HG02588 (cell line): ENCODE data around the gene ARL4C.

Experiments used
- ATAC-seq: cut with Tn5 transposase; IDR thresholded peaks from one replicate; pipeline ENCODE4 v1.9.1; 2021; ENCODE audit warnings: mild to moderate bottlenecking, moderate library complexity; ENCODE audit not compliant: unreplicated experiment

ARL4C gene

DNA sequence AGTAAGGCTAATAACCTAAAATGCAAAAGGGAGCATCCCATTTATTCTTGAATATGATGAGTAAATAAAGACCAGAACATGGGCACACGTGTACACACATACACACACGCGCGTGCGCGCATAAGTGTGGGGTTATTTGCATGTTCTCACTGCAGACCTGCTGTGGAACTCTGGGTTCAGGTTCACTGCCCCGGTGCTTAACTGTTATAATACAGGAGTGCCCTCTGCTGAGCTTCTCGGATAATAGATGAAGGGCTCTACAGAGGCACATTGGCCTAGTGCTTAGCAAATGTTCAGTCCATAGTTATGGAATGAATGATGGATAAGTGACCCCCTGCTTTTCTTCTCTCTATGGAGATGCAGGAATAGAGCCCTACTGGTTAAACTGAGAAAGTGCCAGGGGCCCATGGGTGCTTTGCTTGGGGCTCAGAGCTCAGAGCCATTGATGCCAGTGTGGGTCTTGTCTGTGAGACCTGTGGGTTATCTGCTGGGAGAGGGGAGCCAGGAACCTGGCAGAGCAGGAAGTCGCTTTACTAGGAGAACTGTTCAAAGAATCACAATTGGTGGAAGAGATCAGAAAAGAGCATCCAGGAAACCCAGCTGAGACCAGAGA is 3.6 kb upstream of the ARL4C start:
- peak; percentile 40 for ATAC-seq

DNA sequence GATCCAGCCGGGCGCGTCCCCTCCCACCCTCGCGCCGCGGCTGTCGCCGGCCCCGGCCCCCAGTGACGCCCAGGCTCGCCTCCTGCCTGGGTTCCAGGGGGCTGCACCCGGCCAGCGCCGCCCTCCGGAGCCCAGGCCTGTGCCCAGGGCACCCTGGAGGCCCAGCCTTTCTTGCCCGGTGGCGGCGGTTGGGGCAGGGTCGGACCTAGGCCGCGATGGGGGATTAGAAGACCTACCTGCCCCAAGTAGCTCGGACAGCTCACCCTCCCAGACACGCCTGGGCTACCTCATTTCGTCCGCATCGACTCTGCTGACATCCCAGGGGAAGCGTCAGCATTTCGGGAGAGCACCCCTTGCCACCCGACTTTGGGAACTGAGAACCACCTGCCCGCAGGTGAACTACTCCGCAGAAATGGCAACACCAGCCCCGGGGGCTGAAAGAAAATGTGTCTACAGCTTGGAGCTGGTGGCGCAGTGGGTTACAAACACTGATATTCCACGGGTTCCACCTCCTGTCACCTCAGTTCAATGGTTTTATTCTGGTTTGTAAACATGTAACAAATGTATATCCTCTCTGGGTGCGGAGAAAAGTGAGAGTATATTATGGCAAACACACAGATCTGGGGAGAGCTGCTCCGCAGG is 834 bp upstream of the ARL4C start:
- no peak for ATAC-seq

DNA sequence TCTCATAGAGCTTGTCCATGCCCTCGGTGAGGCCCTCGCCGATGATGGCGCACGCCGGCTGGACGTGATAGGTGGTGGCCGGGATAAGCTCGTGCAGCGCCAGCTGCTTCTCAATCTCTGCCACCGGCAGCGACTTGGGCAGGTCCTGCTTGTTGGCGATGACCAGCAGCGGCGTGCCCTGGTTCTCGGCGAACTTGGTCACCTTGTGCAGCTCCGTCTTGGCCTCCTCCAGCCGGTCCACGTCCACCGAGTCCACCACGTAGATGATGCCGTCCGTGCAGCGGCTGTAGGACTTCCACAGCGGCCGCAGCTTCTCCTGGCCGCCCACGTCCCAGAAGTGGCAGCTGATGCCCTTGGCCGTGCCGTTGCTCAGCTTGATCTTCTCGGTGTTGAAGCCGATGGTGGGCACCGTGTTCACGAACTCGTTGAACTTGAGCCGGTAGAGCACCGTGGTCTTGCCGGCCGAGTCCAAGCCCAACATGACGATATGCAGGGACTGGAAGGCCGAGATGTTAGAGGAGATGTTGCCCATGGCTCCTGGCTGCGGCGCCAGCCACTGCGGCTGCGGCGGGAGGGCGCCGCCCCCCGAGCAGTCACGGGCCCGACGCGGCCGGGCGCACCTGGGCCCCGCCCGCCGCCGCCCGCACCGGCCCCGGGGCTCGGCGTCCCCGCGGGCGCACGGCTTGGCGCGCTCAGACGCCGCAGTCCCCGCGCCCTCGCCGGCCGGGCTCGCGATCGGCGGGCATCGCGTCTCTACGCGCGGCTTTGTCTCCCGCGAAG is 636 bp downstream of the ARL4C start:
- peak; percentile 62 for ATAC-seq

DNA sequence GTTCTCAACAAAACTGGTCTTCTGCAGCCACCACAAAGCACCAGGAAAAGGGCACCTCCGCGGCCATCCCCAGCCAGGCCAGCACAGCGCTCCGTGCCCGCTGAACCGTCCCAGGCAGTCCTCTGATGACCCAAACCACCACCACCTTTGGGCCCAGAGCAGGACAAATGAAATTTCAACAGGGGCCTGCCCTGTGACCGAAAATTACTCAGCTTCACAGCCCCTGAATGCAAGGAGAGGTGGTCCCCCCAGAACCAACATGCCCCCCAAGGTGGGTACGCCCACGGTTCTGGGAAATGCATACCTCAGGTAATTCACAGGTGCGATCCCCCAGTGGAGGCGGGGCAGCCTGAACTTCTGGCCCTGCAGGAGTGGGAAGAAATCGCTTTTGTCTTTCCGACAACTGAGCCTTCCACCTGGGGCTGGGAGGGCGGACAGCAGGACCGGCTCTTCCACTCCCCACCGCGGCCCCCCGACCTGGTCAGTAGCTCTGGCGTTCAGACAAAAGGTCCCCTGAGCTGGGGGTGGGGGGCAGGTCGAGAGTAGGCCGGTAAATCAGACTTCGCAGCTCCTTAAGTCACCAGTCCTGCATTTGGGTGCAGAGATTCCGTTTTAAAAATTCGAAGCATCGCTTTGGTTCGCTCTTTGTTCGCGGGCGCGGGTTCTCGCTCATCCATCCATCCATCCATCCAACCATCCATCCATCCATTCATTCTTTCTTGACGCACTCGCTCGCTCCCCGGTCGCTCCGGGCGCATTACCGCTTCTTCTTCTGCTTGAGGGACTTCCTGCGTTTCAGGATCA is 1.4 kb downstream of the ARL4C start:
- ATAC-seq: no peak

DNA sequence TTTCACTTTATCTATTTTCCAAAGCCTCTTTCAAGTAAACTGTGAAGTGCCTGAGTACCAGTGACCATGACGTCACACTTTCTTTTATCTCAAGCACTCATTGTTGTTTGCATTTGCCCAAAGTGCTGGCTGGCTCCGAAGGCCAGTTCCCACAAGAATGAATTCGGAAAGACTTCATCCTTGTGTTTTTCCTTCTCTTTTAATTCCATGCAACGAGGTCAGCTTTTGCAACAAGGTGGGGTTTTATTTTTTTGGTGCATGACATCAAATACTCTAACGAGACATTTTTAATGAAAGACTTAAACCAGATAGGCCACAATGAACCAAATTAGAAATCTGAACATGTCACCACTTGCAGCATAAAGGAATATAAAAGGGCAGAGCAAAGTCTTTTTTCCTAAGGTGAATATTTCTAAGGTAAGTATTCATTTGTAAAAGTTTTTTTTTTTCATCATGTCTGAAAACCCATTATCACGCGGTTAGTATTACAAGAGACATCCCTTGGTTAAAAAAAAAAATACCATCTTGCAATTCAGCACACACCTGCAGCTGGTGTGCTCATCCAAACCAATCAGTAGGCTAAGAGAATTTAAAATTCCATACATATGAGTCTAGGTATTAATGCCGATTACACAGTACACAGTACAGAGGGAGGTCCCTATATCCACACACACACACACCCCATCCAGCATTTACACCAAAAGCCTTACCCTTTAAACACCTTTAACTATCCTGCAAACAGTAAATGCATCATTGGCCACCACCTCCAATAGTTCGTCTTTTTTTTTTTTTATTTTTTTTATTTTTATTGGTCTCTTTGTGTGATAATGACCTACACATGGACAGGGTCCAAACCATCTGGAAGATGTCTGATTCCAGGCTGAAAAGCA is 2.3 kb downstream of the ARL4C start:
- no peak for ATAC-seq

DNA sequence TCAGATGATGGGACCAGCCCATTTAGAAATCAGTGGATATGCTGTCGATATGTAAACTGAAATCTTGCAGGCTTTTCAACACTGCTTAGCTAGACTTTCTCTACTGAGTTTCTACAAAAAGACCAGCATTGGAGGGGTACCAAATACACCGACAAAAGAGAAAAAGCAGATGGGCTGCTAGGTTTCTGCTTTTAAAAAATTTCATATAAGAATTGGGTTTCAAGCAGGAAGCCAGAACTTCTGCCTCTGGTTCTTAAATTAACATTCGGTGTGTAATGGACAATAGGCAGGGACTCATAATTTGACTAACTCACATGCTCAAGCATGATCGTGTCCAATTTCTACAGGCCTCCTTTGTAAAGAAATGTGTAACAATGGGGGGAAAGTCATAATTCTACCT is 3.1 kb downstream of the ARL4C start:
- no peak for ATAC-seq

DNA sequence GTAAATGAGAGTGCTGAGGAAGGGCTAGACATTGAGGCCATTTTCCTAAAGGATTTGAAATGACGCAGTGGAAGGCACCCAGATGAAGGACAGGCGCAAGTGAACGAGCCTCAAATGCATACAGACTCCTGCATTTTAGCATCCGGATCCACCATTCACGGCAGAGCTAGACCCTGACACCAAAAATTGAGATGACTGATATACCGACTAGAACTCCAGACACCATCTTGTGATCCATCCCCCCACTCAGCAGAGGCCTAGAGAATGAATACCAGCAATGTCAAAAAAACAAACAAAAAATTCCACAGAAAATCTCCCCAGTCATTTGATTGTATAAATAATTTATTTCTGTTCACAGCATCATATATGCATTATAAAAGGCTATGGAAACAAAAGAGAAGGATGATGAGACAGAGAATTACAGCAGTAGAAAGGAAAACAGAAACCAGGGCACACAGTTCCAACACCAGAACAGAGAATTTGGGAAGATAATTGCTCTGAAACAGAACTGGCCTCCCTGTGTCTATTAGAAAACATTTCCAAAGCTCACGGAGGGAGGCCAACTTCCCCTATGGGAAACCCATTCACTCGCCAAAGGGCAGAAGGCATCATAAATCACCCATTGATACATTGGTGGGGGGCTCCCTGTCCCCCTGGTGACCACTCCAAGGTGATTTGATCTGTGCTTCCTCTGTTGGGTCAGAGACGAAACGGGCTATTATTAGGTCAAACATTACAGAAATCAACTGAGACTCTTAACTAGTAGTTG is 4.0 kb downstream of the ARL4C start:
- no peak for ATAC-seq

DNA sequence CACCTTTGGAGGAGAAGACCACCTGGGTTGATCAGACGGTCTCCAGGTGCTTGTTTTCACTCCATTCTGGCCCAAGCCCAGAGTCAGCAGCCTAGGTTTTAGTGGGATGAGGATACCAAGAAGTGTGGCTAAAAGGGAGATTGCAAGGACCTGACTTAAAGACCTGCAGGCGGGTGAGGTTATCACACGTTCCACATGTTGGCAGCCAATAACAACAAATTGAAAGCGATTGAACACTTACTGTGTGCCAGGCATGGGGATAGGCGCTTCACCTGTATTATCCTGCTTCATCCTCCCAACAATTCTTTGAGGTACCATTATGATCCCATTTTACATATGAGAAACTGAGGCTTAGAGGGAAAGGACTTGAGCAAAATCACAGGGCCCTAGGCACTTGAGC is 5.0 kb downstream of the ARL4C start:
- ATAC-seq: no peak

DNA sequence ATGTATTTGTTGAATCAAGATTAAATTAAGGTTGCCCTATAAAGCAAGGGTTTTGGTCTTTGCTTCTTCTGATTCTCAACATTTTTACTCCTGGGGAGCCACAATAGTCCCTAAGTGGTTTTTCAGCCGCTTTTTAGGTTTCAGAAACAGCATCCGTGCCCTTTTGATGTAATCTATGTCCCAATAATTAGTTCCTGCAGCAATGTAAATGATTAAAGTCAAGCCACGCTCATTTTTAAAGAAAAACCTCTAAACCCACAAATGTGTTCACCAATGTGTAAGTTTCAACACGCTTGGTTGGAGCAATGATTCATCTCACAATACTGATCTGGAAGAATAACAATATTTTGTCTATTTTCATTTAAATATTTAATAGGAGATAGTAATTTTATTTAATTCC is 5.6 kb downstream of the ARL4C start:
- no peak for ATAC-seq

DNA sequence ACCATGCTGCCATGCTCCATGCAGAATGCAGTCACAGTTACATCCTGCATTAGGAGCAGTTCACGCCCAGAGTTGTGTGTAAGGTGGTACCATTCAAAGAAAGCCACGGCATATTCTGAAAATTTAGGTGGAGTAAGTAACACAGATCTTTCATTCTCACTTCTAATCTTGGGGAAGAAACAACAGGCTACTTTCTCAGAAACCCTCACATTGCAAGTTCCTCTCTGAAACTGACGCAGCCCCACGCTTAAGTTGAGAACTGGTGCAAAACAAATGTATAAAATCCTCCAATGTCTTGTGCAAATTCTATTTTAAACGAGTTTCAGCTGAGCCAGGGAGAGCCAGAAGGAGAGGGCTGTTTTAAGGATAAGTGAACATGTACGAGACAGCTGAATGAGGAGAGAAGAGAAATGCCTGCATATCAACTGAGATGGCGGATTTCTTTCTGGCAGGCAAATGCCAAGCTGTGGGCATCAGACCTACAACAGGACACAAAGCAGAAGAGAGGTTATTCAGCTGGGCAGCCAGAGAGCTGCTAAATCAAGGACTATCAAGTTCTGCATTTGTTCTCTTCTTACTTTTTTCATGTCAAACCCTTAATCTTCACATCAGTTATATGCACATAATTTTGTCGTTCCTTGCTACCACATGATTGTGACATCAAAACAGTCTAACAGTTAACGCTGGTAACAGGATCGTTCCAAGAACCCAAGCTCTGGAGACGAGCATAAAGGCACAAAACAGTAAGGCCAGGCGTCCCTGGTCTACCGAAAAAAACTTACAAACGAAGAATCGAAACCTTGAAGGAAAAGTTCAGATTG is 6.4 kb downstream of the ARL4C start:
- ATAC-seq: no peak

DNA sequence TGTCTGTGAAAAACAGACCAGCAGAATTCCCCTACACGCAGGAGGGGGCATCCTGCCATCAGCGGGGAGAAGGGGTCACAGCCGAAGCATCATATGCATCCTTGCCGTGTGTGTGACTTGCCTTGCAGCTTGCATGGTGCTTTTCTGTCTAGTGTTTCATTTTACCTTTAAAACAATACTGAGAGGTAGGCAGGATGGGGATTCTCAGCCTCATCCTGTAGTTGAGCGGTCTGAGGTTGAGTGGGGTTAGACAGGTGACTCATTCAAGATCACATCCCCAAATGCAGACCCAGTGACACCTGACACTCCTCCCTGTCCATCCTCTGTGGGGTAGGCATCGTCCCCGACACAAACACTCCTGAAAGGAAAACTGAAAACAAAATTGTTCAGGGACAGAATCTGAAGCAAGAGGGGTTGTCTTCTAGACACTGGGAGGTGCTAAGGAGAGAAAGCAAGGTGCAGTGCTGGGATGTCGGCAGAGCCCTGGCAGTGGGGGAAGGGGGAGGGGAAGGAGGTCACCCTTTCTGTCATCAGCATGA is 7.9 kb downstream of the ARL4C start:
- ATAC-seq: no peak

DNA sequence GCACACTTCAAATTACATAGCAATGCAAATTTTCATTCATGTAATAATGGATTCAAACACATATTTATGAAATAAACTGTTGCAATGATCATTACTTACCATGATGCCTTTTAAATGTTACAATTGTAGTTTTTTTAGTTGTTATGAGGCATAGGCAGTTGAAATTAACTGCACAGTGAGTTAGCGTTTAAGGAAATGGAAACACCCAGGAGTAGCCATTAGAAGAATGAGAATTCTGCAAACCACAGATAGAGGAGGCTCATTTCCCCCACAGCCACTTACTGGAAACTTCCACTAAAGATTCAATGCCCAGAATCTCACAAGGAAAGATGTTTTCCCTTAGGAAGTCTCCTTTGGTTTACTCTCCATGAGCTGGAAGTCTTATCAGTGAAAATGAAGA is 8.4 kb downstream of the ARL4C start:
- no peak for ATAC-seq

DNA sequence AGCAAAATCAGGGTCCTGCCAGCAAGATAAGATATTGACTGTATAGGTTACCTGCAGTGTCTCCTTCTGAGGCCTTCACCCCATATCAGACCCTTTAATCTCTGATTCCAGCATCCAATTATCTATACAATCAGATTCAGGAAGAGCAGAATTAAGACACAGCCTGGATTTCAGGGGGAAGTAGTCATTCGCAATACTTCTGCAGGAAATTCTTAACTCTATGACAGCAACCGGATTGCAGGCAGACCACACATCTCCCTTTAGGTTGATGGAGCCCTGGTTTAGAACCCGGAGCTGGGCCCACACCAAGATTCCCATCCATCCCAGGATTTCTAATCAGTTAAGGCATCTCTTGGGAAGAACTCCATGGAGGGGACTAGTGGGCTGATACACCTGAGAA is 9.5 kb downstream of the ARL4C start:
- ATAC-seq: no peak

DNA sequence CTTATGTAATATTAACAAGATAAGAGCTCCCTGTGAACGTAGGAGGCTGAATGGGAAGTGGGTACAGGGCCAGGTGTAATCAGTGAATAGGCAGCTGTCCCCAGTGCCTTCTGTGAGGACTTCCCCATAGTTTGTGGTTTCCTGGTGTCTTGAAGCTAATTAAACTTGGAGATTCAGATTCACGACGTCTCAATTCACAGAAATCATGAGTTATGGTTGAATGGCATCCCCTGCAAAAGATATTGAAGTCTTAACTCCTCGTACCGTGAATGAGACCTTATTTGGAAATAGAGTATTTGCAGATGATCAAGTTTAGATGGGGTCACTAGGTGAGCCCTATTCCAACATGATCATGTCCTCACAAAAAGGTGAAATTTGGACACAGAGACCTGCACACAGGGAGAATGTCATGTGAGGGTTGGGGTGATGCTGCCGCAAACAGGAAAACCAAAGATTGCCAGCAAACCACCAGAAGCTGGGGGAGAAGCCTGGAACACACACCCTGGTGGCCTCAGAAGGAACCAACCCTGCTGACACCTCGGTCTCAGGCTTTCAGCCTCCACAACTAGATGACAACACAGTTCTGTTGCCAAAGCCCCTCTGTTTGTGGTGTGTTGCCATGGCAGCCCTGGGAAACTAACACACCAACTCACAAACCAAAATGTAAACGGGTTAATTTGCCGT is 13.2 kb downstream of the ARL4C start:
- no peak for ATAC-seq

DNA sequence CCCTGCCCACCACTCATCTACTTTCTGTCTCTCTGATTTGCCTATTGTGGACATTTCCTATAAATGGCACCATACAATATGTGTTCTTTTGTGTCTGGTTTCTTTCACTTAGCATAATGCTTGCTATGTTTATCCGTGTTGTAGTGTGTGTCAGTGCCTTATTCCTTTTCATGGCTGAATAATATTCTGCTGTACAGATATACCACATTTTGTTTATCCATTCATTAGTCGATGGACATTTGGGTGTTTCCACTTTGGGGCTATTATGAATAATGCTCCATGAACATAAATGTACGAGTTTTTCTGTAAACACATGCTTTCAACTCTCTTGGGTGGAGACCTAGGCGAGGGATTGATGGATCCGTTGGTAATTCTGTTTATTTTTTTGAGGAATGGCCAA is 15.6 kb downstream of the ARL4C start:
- no peak for ATAC-seq

DNA sequence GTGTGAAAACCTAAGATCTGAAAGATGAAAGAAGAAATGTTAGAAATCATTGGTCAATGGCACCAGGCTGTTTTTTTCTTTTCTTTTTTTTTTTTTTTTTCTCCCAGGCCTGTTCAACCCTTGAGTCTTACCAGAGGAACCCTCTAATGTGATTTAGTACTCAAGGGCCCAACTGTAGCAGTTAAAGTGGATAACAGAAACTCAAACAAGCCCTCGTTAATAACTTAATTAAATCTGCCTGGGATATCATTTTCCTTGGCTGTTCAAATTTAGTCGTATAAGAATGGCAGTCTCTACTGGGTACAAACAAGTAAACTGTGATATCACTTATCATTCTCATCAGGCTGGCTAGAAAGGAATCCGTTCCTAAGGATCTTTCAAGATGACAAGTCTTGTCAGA is 16.5 kb downstream of the ARL4C start:
- no peak for ATAC-seq

DNA sequence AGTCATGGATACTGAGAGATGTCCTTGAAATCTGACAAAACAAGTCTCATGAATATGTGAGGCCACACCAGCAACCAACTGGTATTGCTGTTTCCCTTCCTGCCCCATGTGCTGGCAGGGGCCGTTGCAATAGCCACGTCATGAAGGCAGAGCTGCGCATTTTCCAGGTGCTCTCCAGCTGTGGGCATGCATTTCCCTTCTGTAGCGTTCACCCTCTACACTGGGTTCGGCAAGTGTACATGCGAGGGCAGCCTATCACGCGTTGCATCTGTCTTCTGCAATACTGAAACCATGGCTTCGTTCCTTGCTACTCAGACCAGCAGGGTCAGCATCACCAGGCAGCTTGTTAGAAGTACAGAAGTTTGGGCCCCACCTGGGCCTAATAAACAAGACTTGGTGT is 17.4 kb downstream of the ARL4C start:
- ATAC-seq: no peak
